Panc1 (cell line): ENCODE data around the gene GRID2. TPM values are rescaled to one million over a fixed set of nuclear protein-coding genes. Genes with fewer than 3 reads are reported as not detected.

Experiments
- ATAC-seq: fragments of 200-7000 bp; cut with Tn5 transposase; 2 replicates; pipeline ENCODE4 v1.9.1; 2020; ENCODE audit warnings: mild to moderate bottlenecking, moderate library complexity
- BruUV-seq: library from RNA; stranded (reverse); fragments of 400-500 nt; replicated peaks from 2 replicates; lab custom pipeline; 2021; lab: Mats Ljungman, UMichigan
- CTCF ChIA-PET: fragments of 300-600 bp; sonication (Branson Sonifier 250); formaldehyde crosslinking; loops from one replicate; lab custom pipeline; 2022; ENCODE audit warnings: antibody characterized with exemption; lab: Charles Lee
- POLR2A ChIA-PET: fragments of 300-600 bp; sonication (Branson Sonifier 250); formaldehyde crosslinking; loops from one replicate; lab custom pipeline; 2022; ENCODE audit warnings: antibody characterized with exemption; lab: Charles Lee
- DNase-seq: peaks from one replicate; pipeline ENCODE4 v3.0.0-alpha.2; 2010; ENCODE audit warnings: low read depth, low spot score
- H3K27ac ChIP-seq: 2 replicates; pipeline ENCODE4 v1.5.1; 2011; ENCODE audit warnings: mild to moderate bottlenecking, low read length, inconsistent platforms
- H3K27me3 ChIP-seq: fragments of 200-500 bp; sonication (Bioruptor generic); 2 replicates; pipeline ENCODE4 v1.6.0; 2014; ENCODE audit warnings: low read length, inconsistent platforms; ENCODE audit not compliant: control insufficient read depth, insufficient read depth
- H3K36me3 ChIP-seq: fragments of 200-500 bp; sonication (Bioruptor generic); 2 replicates; pipeline ENCODE4 v1.5.1; 2014; ENCODE audit warnings: inconsistent platforms, mild to moderate bottlenecking, low read length, moderate library complexity; ENCODE audit not compliant: control insufficient read depth, insufficient read depth
- H3K4me1 ChIP-seq: 2 replicates; pipeline ENCODE4 v1.5.1; 2011; ENCODE audit warnings: inconsistent platforms, mild to moderate bottlenecking, low read length, moderate library complexity; ENCODE audit not compliant: control insufficient read depth, insufficient read depth
- H3K4me3 ChIP-seq, 2 experiments: 2 replicates each; pipeline ENCODE4 v1.5.1; 2011 to 2012; ENCODE audit warnings: low read depth in 2 of 2, low read length in 2 of 2, mild to moderate bottlenecking in 2 of 2, inconsistent platforms in 1 of 2, moderate library complexity in 1 of 2
- H3K9me3 ChIP-seq: fragments of 200-500 bp; sonication (Bioruptor generic); 2 replicates; pipeline ENCODE4 v1.5.1; 2014; ENCODE audit warnings: low read depth, mild to moderate bottlenecking, inconsistent platforms, low read length, moderate library complexity; ENCODE audit not compliant: control insufficient read depth, insufficient read depth
- CTCF ChIP-seq: fragments of 450-650 bp; IDR thresholded peaks from 2 replicates; pipeline ENCODE4 v1.5.1; 2017; ENCODE audit warnings: mild to moderate bottlenecking
- POLR2AphosphoS5 ChIP-seq: IDR thresholded peaks from 2 replicates; pipeline ENCODE4 v1.6.1; 2012; ENCODE audit warnings: mild to moderate bottlenecking, low read depth, low read length, moderate library complexity
- REST ChIP-seq, 2 experiments: IDR thresholded peaks; 2 replicates each; pipeline ENCODE4 v1.6.1; 2011 to 2012; ENCODE audit warnings: low read depth in 2 of 2, control low read depth in 1 of 2, low read length in 1 of 2, mild to moderate bottlenecking in 1 of 2, moderate library complexity in 1 of 2; ENCODE audit not compliant: insufficient read depth in 1 of 2
- SIN3A ChIP-seq: IDR thresholded peaks from 2 replicates; pipeline ENCODE4 v1.6.1; 2012; ENCODE audit warnings: low read depth, mild to moderate bottlenecking, low read length, moderate library complexity, borderline replicate concordance; ENCODE audit not compliant: insufficient read depth
- TCF7L2 ChIP-seq: IDR thresholded peaks from 2 replicates; pipeline ENCODE4 v1.6.1; 2011; ENCODE audit warnings: mild to moderate bottlenecking, low read depth, low read length, inconsistent platforms
- in situ Hi-C: cut with HindIII; loops from 2 replicates; pipeline ENCODE4 v1.10.0; 2016; ENCODE audit warnings: low sequenced_read_pairs, low pct_unique_long_range_greater_than_20kb
- intact Hi-C: fragments of 100-400 bp; cut with micrococcal nuclease; formaldehyde crosslinking; loops from one replicate; pipeline ENCODE4 v1.10.0; 2022; ENCODE audit not compliant: unreplicated experiment
- total RNA-seq: library from RNA; stranded (reverse); gene quantifications from one replicate; pipeline ENCODE4 v1.2.1, GENCODE V29; 2021; ENCODE audit not compliant: unreplicated experiment

Gene GRID2
- total RNA-seq, 1 experiment from 2014 or later: 0.08 TPM

GRCh38 chr4:93730251-93730650, 1426.5 kb downstream of the GRID2 start:
- Histone ChIP-seq H3K9me3 (no peaks in the 10 kb centered on the region), H3K27ac (no peak overlapping the region), H3K36me3 (no peaks in the 10 kb centered on the region), H3K4me3 (no peak overlapping the region), H3K27me3 (no peaks in the 10 kb centered on the region), H3K4me1 (no peaks in the 10 kb centered on the region)
- ChIA-PET POLR2A (no interaction called here), CTCF (no interaction called here)
- no peak for DNase-seq
- in situ Hi-C loops (no loop called here), intact Hi-C loops (no loop called here)
- no peak for ATAC-seq
- TF ChIP-seq TCF7L2: no peak
- no peak for TF ChIP-seq REST (IDR thresholded peaks at IDR 0.05; ENCODE audit: insufficient read depth in 1 of 2, low read depth in 2 of 2, low read length in 1 of 2)
- no peak for TF ChIP-seq CTCF
- TF ChIP-seq SIN3A: no peak
- no peak for TF ChIP-seq POLR2AphosphoS5
- BruUV-seq: no TSS peak

- no peak for DNase-seq
- in situ Hi-C loops (no loop called here), intact Hi-C loops (no loop called here)
- no peaks in the 10 kb centered on the region for H3K4me1 ChIP-seq
- POLR2A ChIA-PET: no interaction called here
- no peak for TF ChIP-seq CTCF
- TF ChIP-seq POLR2AphosphoS5: no peak
- TF ChIP-seq SIN3A: no peak
- no peak for TF ChIP-seq REST (IDR thresholded peaks at IDR 0.05; ENCODE audit: insufficient read depth in 1 of 2, low read depth in 2 of 2, low read length in 1 of 2)
- no peak for TF ChIP-seq TCF7L2
- H3K27ac ChIP-seq: no peak overlapping the region
- H3K27me3 ChIP-seq: no peaks in the 10 kb centered on the region
- no peak for ATAC-seq
- no peak overlapping the region for H3K4me3 ChIP-seq
- CTCF ChIA-PET: no interaction called here
- H3K36me3 ChIP-seq: no peaks in the 10 kb centered on the region
- no TSS peak for BruUV-seq
- no peaks in the 10 kb centered on the region for H3K9me3 ChIP-seq
These were observed 1427.0 kb downstream of the GRID2 start for GRCh38 chr4:93730760-93731159.
